Ureter (tissue), 1 donor: Measurements from ENCODE around the gene AKR7A3. TPM values are rescaled to one million over a fixed set of nuclear protein-coding genes. Genes with fewer than 3 reads are reported as not detected.
A peak's percentile ranks its signal among the peaks of the same experiment; 100 is the strongest.
"Not testable (repeated sequence)": the region's sequence is repeated elsewhere in the genome, so short reads cannot be mapped to it uniquely, and the experiment has no call there.

Experiments
- DNase-seq: peaks from one replicate; pipeline ENCODE4 v3.0.0-alpha.2; 2020; ENCODE audit warnings: low spot score
- total RNA-seq: library from RNA; stranded (reverse); gene quantifications from one replicate; pipeline ENCODE4 v1.2.4, GENCODE V29; 2023
- donor health status: DM: yes; HTN: yes; CAD: no.

The AKR7A3 gene
- total RNA-seq, 1 donor from 2014 or later = 1.8 TPM

DNA sequence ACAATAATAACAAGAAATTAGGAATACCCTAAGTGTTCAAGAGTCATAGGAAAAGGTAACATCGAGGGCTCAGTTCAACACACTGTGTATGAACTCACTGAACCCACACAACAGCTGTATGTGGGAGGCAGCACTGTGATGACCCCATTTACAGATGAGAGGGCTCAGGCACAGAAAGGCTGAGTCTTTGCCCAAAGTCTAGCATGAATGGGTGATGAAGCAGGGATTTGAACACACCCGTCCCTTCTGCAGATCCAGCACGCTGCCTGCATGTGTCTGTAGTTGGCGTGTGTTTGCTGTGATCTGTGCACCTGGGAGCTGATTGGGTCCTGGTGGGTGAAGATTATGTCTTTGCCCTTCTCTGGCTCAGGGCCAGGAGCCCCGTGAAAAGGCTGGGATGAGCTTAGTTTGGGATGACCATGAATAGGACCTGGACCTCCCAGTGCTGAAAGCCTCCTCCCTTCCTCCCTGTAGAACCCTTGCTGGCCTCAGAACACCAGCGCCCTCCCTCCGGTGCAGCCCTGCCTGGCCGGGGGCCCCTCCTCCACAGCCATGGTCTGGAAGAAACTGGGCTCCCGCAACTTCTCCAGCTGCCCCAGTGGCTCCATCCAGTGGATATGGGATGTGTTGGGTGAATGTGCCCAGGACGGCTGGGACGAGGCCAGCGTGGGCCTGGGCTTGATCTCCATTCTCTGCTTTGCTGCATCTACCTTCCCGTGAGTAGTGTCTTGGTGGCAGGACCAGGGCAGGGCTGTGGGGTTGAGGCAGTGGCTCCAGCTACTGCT, 28.7 kb upstream of the AKR7A3 start:
- no peak for DNase-seq

DNA sequence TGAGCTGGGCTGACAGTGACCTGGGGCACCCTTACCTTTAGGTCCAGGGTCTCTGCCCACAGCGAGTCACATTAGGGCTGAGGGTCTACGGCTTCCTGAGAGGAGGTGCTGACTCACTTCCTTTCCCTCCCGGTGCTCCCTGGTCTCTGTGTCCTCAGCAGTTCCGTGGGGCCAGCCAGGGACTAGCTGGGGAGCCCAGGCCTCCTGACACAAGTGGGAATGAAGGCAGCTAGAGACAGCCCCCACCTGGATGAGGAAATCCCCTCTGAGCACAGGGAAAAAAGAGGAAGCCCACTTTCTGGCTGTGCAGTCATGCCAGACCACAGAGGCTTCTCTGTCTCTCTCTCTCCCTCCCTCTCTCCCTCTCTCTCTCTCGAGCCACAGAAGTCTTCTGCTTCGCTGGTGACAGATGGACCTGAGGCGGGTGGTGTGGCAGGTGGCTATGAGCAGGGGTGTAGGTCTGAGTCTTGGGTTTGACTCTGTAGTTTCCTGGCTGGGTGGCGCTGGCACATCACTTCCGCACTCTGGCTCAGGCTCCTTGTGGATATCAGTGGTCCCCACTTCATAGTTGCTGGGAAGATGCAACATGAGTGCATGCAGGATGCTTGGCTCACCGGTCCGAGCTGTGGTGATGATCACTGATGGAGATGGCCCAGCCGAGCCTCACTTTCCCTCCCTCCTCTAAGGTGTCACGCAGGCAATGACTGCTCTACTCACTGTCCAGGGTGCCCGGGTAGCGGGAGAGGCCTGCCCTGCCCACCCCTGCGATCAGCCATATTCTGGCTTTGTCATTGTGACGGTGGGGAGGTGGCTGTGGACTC, 27.0 kb upstream of the AKR7A3 start:
- DNase-seq = no peak

- no peak for DNase-seq
These were observed 25.7 kb upstream of the AKR7A3 start for GRCh38 chr1:19313961-19314882.

DNA sequence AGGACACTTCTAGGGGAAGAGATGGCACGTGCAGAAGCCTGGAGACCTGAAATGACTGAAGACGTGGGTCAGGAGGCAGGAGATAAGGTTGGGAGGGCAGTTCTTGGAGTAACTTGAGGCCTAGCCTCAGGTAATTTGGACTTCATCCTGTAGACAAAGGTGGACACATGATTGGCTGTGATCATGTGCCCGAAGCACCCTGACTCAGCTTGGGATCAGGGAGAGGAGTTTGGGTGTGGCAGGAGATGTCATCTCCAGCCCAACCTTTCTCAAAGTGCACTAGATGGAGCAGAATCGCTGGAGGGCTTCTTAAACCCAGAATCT, 25.0 kb upstream of the AKR7A3 start:
- DNase-seq = no peak

DNA sequence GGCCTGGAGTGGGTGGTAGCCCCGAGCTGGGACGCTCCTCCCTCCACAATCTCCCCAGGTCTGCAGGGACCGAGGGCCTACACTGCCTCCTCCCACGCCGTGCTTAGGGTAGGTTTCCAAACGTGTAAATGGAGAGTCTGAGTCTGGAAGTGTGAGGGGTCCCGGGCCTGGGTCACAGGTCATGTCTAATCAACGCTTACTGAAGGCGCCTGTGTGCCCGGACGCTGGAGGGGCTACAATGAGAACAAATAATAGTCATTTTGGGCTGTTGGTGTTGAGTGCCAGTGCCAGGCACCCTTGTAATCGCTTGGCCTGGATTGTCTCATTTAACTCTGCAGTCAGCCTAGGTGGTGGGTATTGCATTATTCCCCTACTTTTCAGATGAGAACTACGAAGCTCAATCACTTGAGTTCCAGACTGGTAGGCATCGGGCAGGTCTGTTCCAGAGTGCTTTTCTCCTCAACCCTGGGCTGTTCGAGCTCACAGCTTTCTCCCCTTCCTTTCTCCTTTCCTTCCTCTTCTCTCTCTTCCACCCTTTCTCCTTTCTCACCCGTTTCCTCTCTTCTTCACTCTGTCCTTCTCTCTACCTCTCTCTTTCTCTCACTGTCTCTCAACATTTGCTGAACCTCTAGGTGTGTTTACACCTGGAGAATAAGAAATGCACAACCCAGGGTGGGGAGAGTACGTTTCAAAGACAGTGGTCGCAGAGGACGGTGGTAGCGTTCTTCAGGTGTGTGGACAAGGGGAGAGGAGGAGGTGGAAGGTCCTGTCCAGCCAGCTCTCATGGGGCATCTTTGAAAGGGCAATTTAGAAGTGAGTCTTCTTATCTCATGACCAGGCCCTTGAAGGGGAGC, 24.4 kb upstream of the AKR7A3 start:
- DNase-seq = no peak

GRCh38 chr1:19311931-19312781, 23.6 kb upstream of the AKR7A3 start, which contains the start of the genes AKR7A2 and SLC66A1:
AKR7A2 (minus strand) TSS chr1:19312144; CDS start chr1:19312124, 20 bp downstream.
SLC66A1 (plus strand) TSS chr1:19312326; CDS start chr1:19317678, 5,352 bp downstream.
- peak; percentile 89 for DNase-seq

DNA sequence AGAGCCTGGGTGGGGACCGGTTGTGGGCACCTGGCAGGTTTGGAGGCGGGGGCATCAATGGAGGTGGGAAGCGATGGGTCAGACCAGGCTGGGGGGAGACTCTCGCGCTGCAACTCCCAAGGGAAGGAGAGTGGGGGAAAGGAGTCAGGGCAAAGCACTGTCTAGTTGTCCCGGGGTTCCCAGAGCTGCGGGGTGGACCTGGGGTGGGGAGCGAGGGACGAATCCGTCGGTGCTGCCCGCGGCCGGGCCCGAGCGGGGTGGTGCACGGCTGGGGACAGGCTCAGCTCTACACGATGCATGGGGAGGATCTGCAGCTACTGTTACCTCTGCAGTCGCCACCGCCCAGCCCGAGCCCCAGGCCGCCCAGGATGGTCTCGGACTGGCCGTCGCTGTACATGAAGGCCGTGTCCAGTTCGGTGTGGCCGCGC, 22.9 kb upstream of the AKR7A3 start:
- DNase-seq = no peak

DNA sequence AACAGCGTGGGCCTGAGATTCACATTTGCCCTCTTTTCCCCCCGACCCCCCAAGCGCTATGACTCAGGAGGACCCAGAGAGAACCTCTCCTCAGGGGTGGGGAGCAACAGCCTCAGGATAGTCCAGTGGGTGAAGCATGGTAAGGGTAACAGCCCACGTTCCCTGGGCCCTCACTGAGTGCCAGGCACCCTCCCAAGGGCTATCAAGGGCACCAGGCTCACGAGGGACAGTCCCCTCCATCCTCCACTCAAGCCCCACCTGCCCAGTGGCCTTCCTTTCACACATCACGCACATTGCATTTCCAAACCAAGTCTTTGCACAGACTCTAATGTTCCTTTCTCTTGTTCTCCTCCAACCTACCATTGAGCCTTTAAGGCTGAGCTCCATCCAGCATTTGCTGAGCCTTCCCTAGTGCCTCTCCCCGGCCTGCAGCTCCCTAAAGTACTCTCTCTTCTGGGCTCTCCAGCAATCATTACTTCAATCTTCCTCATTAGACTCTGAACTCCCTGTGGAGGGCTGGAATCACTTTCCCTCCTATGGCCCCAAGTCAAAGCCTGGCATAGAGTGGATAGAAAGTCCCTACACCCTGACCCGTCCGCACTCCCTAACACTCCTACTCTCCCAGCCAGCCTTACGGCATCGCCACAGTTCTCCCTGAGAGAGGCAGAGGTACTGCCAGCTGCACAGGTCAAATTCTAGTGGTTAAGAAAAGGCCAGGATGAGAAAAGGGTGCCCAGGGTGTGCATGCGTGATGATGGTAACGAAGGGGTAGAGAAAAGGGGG, 22.3 kb upstream of the AKR7A3 start:
- DNase-seq = no peak

- DNase-seq = no peak
These were observed 21.5 kb upstream of the AKR7A3 start for GRCh38 chr1:19310061-19310460.

GRCh38 chr1:19309123-19309813, 20.7 kb upstream of the AKR7A3 start:
- DNase-seq = no peak

DNA sequence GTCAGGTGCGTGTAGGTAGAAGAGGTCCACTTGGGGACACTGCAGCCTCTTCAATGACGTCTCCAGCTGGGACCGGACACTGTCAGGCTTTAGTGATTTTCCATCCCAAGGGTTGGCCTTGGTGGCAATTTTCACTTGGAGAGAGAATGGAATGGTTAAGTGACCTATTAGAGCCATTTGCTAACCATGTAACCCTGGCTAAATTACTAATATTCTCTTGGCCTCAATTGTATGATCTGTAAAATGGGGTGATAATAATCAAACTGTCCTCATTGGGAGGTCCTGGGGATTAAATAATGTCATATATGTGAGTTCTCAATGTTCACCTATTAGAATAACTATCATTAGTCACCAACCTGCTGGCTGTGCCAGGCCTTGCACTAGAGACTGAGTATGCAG, 19.9 kb upstream of the AKR7A3 start:
- no peak for DNase-seq

DNA sequence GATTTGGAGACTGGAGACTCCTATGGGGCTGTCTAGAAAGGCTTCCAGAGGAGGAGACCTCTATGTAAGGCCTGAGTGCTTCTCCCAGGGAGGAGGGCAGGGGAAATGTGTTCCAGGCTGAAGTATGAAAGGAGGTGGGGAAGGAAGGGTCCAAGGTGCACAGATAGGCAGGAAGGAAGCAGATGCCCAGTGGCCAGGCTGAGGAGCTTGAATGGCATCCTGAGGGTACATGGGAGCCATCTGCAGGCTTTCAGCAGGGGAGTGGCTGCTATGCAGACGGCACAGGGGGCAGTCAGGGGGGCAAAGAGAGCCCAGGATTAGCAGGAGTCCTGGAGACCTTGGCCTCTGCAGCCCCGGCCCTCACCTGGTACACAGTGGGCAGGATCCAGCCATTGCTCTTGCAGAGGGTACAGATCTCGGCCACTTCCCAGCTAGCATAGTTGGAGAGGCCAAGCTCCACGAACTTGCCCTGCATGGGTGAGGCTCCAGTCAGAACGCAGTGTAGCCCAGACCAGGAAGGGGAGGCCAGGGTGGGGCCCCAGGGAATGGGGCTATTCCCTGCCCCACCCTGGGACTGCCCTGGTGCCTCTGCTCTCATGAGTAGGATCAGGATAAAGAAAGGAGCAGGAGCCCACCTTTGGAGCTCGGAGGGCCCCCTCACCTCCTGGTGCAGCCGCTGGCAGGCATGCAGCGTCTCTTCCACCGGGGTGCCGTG, 19.4 kb upstream of the AKR7A3 start:
- DNase-seq = no peak

GRCh38 chr1:19306941-19307340, 18.4 kb upstream of the AKR7A3 start:
- DNase-seq = no peak

- no peak for DNase-seq
These were observed 17.3 kb upstream of the AKR7A3 start for GRCh38 chr1:19305880-19306279.

- DNase-seq = not testable (repeated sequence)
These were observed 15.5 kb upstream of the AKR7A3 start for GRCh38 chr1:19304081-19304480.

DNA sequence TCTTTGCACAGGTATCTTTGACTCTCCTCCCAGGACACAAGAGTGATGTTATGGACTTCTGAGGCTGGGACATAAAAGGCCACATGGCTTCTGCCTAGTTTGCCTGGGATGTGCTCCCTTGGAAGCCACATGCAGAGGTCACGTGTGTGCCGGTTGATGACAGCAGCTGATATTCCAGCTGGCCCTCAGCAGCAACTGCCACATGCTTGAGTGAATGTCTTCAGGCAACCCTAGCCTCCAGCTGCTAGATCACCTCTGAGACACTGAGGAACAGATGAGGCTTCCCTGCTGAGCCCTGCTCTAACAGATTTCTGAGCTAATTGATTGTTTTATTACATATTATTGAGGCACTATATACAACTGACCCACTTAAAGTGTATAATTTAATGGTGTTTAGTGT, 11.6 kb upstream of the AKR7A3 start:
- DNase-seq = no peak

- DNase-seq = no peak
These were observed 6.1 kb upstream of the AKR7A3 start for GRCh38 chr1:19294638-19295037.

DNA sequence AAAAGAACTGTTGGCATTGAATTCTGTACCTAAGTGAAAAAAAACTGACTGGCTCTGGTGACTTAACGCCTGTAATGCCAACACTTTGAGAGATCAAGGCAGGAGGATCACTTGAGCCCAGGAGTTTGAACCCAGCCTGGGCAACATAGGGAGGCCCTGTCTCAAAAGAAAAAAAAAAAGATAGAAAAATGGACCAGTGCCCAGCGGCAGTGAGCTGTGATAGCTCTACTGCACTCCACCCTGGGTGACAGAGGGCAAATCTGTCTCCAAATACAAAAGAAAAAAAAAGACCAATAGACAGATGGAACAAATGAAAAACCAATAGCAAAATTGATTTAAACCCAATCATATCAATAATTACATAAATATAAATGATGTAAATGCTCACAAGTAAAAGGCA, 674 bp upstream of the AKR7A3 start:
- DNase-seq = no peak
